GM19023 (cell line): ENCODE results near the gene GNAS.
"Not testable (repeated sequence)": the region's sequence is repeated elsewhere in the genome, so short reads cannot be mapped to it uniquely, and the experiment has no call there.

Experiments used
- ATAC-seq: cut with Tn5 transposase; IDR thresholded peaks from one replicate; pipeline ENCODE4 v1.9.1; 2021; ENCODE audit warnings: mild to moderate bottlenecking, moderate library complexity; ENCODE audit not compliant: unreplicated experiment

Gene GNAS

GRCh38 chr20:58852543-58853271, at the start of gene GNAS:
Gene GNAS, plus strand, starts transcription at chr20:58852716.
- no peak for ATAC-seq

- no peak for ATAC-seq
These were observed 49.0 kb upstream of the GNAS start for GRCh38 chr20:58803533-58803932.

GRCh38 chr20:58807801-58808200, 44.7 kb upstream of the GNAS start:
- ATAC-seq, result no peak

- no peak for ATAC-seq
These were observed 44.1 kb upstream of the GNAS start for GRCh38 chr20:58808271-58809046.

GRCh38 chr20:58810116-58810878, 42.2 kb upstream of the GNAS start:
- ATAC-seq, result no peak

- ATAC-seq, result no peak
These were observed 41.7 kb upstream of the GNAS start for GRCh38 chr20:58810879-58811250.

GRCh38 chr20:58811334-58811733, 41.2 kb upstream of the GNAS start:
- ATAC-seq, result no peak

GRCh38 chr20:58813369-58813768, 39.1 kb upstream of the GNAS start:
- no peak for ATAC-seq

GRCh38 chr20:58815448-58815847, 37.1 kb upstream of the GNAS start:
- ATAC-seq, result no peak

GRCh38 chr20:58816051-58816450, 36.5 kb upstream of the GNAS start:
- no peak for ATAC-seq

GRCh38 chr20:58816957-58817651, 35.4 kb upstream of the GNAS start:
- no peak for ATAC-seq

GRCh38 chr20:58817748-58818147, 34.8 kb upstream of the GNAS start:
- no peak for ATAC-seq

GRCh38 chr20:58818586-58819285, 33.8 kb upstream of the GNAS start:
- peak; percentile 55 for ATAC-seq

GRCh38 chr20:58819921-58820320, 32.6 kb upstream of the GNAS start:
- ATAC-seq, result no peak

- ATAC-seq, result not testable (repeated sequence)
These were observed 32.0 kb upstream of the GNAS start for GRCh38 chr20:58820515-58820914.

- ATAC-seq, result no peak
These were observed 30.4 kb upstream of the GNAS start for GRCh38 chr20:58822149-58822548.

- no peak for ATAC-seq
These were observed 29.5 kb upstream of the GNAS start for GRCh38 chr20:58822748-58823730.

GRCh38 chr20:58824843-58825242, 27.7 kb upstream of the GNAS start:
- no peak for ATAC-seq

- no peak for ATAC-seq
These were observed 27.1 kb upstream of the GNAS start for GRCh38 chr20:58825450-58825849.
